Astrocyte (in vitro differentiated cells and primary cell): Measurements from ENCODE around the gene SPRED3. TPM values are rescaled to one million over a fixed set of nuclear protein-coding genes. Genes with fewer than 3 reads are reported as not detected.

Experiments
- DNase-seq: peaks from one replicate; pipeline ENCODE4 v3.0.0-alpha.2; 2010; ENCODE audit warnings: low read depth
- FAIRE-seq: peaks from 2 replicates; lab custom pipeline; 2011; peaks lifted over from hg19 to GRCh38; lab: Jason Lieb, UNC
- H2AFZ ChIP-seq: 2 replicates; pipeline ENCODE4 v1.6.0; 2012; ENCODE audit warnings: low read depth, low read length, inconsistent platforms
- H3K27ac ChIP-seq: 2 replicates; pipeline ENCODE4 v1.5.1; 2011; ENCODE audit warnings: low read depth, low read length, inconsistent platforms
- H3K27me3 ChIP-seq: 2 replicates; pipeline ENCODE4 v1.6.0; 2011; ENCODE audit warnings: low read length, inconsistent platforms; ENCODE audit not compliant: insufficient read depth
- H3K36me3 ChIP-seq: 2 replicates; pipeline ENCODE4 v1.5.1; 2011; ENCODE audit warnings: low read length, inconsistent platforms; ENCODE audit not compliant: insufficient read depth
- H3K4me1 ChIP-seq: 2 replicates; pipeline ENCODE4 v1.5.1; 2011; ENCODE audit warnings: low read length, inconsistent platforms; ENCODE audit not compliant: insufficient read depth
- H3K4me2 ChIP-seq: 2 replicates; pipeline ENCODE4 v1.6.0; 2012; ENCODE audit warnings: low read length, inconsistent platforms
- H3K4me3 ChIP-seq: 2 replicates; pipeline ENCODE4 v1.5.1; 2011; ENCODE audit warnings: low read depth, mild to moderate bottlenecking, low read length, inconsistent platforms; ENCODE audit not compliant: insufficient read depth
- H3K79me2 ChIP-seq: 2 replicates; pipeline ENCODE4 v1.6.0; 2012; ENCODE audit warnings: mild to moderate bottlenecking, low read length, inconsistent platforms; ENCODE audit not compliant: insufficient read depth
- H3K9ac ChIP-seq: 2 replicates; pipeline ENCODE4 v1.6.0; 2012; ENCODE audit warnings: mild to moderate bottlenecking, low read length, inconsistent platforms
- H3K9me3 ChIP-seq: 2 replicates; pipeline ENCODE4 v1.5.1; 2012; ENCODE audit warnings: low read depth, mild to moderate bottlenecking, low read length, inconsistent platforms; ENCODE audit not compliant: insufficient read depth
- H4K20me1 ChIP-seq: 2 replicates; pipeline ENCODE4 v1.6.0; 2012; ENCODE audit warnings: low read length, inconsistent platforms; ENCODE audit not compliant: insufficient read depth
- H3K27ac Mint-ChIP-seq: one replicate; pipeline ENCODE4 v1.8.0; 2021; ENCODE audit warnings: mild to moderate bottlenecking, mixed read lengths; ENCODE audit not compliant: unreplicated experiment
- H3K27me3 Mint-ChIP-seq: one replicate; pipeline ENCODE4 v1.8.0; 2021; ENCODE audit warnings: low read depth, mixed read lengths; ENCODE audit not compliant: unreplicated experiment
- H3K36me3 Mint-ChIP-seq: one replicate; pipeline ENCODE4 v1.8.0; 2021; ENCODE audit warnings: low read depth, mixed read lengths; ENCODE audit not compliant: unreplicated experiment
- H3K4me1 Mint-ChIP-seq: one replicate; pipeline ENCODE4 v1.8.0; 2021; ENCODE audit warnings: low read depth, mixed read lengths; ENCODE audit not compliant: unreplicated experiment
- H3K4me3 Mint-ChIP-seq: one replicate; pipeline ENCODE4 v1.8.0; 2021; ENCODE audit warnings: mild to moderate bottlenecking, moderate library complexity, mixed read lengths; ENCODE audit not compliant: unreplicated experiment
- H3K9me3 Mint-ChIP-seq: one replicate; pipeline ENCODE4 v1.8.0; 2021; ENCODE audit warnings: mild to moderate bottlenecking, mixed read lengths; ENCODE audit not compliant: unreplicated experiment
- EZH2 ChIP-seq: IDR thresholded peaks from 2 replicates; pipeline ENCODE4 v1.6.1; 2012; ENCODE audit warnings: mild to moderate bottlenecking, low read length, inconsistent platforms; ENCODE audit not compliant: insufficient read depth
- total RNA-seq: library from RNA; stranded (reverse); gene quantifications from 2 replicates; pipeline ENCODE4 v1.2.1, GENCODE V29; 2021
- TF ChIP-seq, protein P1 (sequence below): IDR thresholded peaks from 2 replicates; pipeline ENCODE4 v1.5.1; 2011; ENCODE audit warnings: low read depth, mild to moderate bottlenecking, inconsistent platforms, low read length, moderate library complexity; ENCODE audit not compliant: insufficient read depth

Gene SPRED3
- total RNA-seq, 1 donor from 2014 or later, result 19.0 TPM

GRCh38 chr19:38434549-38435051 lies 46.1 kb downstream of the SPRED3 start:
- Histone ChIP-seq H3K4me3 (no peak overlapping the region), H3K27me3 (peaks cover 10% of the 10 kb centered on the region), H3K79me2 (no peaks in the 10 kb centered on the region), H3K9me3 (no peaks in the 10 kb centered on the region), H3K36me3 (no peaks in the 10 kb centered on the region), H3K4me1 (no peaks in the 10 kb centered on the region), H2AFZ (no peak overlapping the region), H4K20me1 (no peaks in the 10 kb centered on the region), H3K9ac (no peak overlapping the region), H3K27ac (no peak overlapping the region), H3K4me2 (no peak overlapping the region)
- Mint-ChIP-seq H3K9me3 (peaks cover 1% of the 10 kb centered on the region), H3K27me3 (peaks cover 18% of the 10 kb centered on the region), H3K27ac (no peak overlapping the region), H3K36me3 (no peaks in the 10 kb centered on the region), H3K4me3 (no peak overlapping the region), H3K4me1 (no peaks in the 10 kb centered on the region)
- DNase-seq (no peak), FAIRE-seq (no peak)
- no peak for TF ChIP-seq EZH2
- TF ChIP-seq, protein P1, sequence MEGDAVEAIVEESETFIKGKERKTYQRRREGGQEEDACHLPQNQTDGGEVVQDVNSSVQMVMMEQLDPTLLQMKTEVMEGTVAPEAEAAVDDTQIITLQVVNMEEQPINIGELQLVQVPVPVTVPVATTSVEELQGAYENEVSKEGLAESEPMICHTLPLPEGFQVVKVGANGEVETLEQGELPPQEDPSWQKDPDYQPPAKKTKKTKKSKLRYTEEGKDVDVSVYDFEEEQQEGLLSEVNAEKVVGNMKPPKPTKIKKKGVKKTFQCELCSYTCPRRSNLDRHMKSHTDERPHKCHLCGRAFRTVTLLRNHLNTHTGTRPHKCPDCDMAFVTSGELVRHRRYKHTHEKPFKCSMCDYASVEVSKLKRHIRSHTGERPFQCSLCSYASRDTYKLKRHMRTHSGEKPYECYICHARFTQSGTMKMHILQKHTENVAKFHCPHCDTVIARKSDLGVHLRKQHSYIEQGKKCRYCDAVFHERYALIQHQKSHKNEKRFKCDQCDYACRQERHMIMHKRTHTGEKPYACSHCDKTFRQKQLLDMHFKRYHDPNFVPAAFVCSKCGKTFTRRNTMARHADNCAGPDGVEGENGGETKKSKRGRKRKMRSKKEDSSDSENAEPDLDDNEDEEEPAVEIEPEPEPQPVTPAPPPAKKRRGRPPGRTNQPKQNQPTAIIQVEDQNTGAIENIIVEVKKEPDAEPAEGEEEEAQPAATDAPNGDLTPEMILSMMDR, result no peak

DNA sequence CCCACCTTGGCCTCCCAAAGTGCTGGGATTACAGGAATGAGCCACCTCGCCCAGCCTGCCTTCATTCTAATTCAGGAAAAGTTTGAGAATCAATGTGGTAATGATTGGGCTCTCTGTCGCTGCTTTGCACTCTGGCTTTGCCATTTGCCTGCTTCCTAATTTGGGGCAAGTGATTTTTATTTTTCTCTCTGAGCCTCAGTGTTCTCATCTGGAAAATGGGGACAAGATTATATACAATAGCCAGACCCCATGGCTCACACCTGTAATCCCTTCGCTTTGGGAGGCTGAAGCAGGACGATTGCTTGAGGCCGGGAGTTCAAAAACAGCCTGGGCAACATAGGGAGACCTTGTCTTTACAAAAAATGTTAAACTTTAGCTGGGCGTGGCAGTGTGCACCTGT lies 48.8 kb downstream of the SPRED3 start:
- Histone ChIP-seq H4K20me1 (no peaks in the 10 kb centered on the region), H3K4me2 (no peak overlapping the region), H3K9me3 (no peaks in the 10 kb centered on the region), H2AFZ (no peak overlapping the region), H3K4me1 (no peaks in the 10 kb centered on the region), H3K27me3 (peaks cover 6% of the 10 kb centered on the region), H3K9ac (no peak overlapping the region), H3K4me3 (no peak overlapping the region), H3K79me2 (no peaks in the 10 kb centered on the region), H3K27ac (no peak overlapping the region), H3K36me3 (no peaks in the 10 kb centered on the region)
- Mint-ChIP-seq H3K27ac (no peak overlapping the region), H3K4me3 (no peak overlapping the region), H3K9me3 (peaks cover 1% of the 10 kb centered on the region), H3K4me1 (no peaks in the 10 kb centered on the region), H3K36me3 (no peaks in the 10 kb centered on the region), H3K27me3 (peaks cover 15% of the 10 kb centered on the region)
- DNase-seq, result no peak
- TF ChIP-seq, protein P1, result no peak
- TF ChIP-seq EZH2, result no peak
- FAIRE-seq, result no peak

DNA sequence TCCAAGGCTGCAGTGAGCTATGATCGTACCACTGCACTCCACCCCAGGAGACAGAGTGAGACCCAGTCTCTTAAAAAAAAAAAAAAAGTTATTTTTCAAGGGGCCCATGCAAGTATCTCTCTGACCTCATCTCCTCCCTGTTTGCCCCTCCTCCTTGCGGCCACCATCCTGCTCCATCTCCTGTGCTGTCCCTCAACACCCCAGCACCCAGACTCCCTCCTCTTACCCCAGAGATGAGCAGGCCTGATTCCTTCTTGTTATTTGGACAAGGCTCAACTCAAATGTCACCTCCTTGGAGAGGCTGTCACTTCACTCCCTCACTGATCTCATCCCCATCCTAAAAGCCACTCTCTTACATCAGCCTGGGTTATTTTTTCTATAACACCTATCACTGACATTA lies 49.4 kb downstream of the SPRED3 start:
- TF ChIP-seq, protein P1, result no peak
- TF ChIP-seq EZH2, result no peak
- no peak overlapping the region for H3K4me3 ChIP-seq
- H3K27me3 ChIP-seq, result peaks cover 6% of the 10 kb centered on the region
- no peaks in the 10 kb centered on the region for H3K36me3 ChIP-seq
- H3K4me3 Mint-ChIP-seq, result no peak overlapping the region
- DNase-seq (no peak), FAIRE-seq (no peak)
- no peaks in the 10 kb centered on the region for H4K20me1 ChIP-seq
- H3K36me3 Mint-ChIP-seq, result no peaks in the 10 kb centered on the region
- H3K4me1 ChIP-seq, result no peaks in the 10 kb centered on the region
- H3K4me2 ChIP-seq, result no peak overlapping the region
- H3K27ac Mint-ChIP-seq, result no peak overlapping the region
- H3K27ac ChIP-seq, result no peak overlapping the region
- no peak overlapping the region for H2AFZ ChIP-seq
- H3K4me1 Mint-ChIP-seq, result no peaks in the 10 kb centered on the region
- no peak overlapping the region for H3K9ac ChIP-seq
- H3K9me3 ChIP-seq, result no peaks in the 10 kb centered on the region
- H3K79me2 ChIP-seq, result no peaks in the 10 kb centered on the region
- H3K9me3 Mint-ChIP-seq, result peaks cover 1% of the 10 kb centered on the region
- peaks cover 13% of the 10 kb centered on the region for H3K27me3 Mint-ChIP-seq
